NCI-H526 treated with DMSO at 0.1 percent for 48 hours (cell line): ENCODE measurements around the gene CEP250.
"Not testable (repeated sequence)": the region's sequence is repeated elsewhere in the genome, so short reads cannot be mapped to it uniquely, and the experiment has no call there.

Experiments
- DNase-seq: peaks from one replicate; lab custom pipeline; 2025; lab: John Stamatoyannopoulos, UW

Gene CEP250

GRCh38 chr20:35454881-35455609 is at the start of gene CEP250:
Gene CEP250, plus strand, starts transcription at chr20:35455598. Its CDS starts 6,770 bp downstream, at chr20:35462368.
- peak; percentile 99 for DNase-seq

GRCh38 chr20:35405775-35406174 is 49.6 kb upstream of the CEP250 start:
- no peak for DNase-seq

- DNase-seq = no peak
These were observed 47.1 kb upstream of the CEP250 start for GRCh38 chr20:35408270-35408669.

GRCh38 chr20:35409542-35409941 is 45.9 kb upstream of the CEP250 start:
- no peak for DNase-seq

GRCh38 chr20:35410613-35411012 is 44.8 kb upstream of the CEP250 start:
- no peak for DNase-seq

GRCh38 chr20:35421322-35421721 is 34.1 kb upstream of the CEP250 start:
- DNase-seq = no peak

GRCh38 chr20:35431621-35432429 is 23.6 kb upstream of the CEP250 start:
- no peak for DNase-seq

GRCh38 chr20:35432430-35432735 is 23.0 kb upstream of the CEP250 start:
- DNase-seq = no peak

GRCh38 chr20:35433337-35433736 is 22.1 kb upstream of the CEP250 start:
- no peak for DNase-seq

GRCh38 chr20:35434085-35435005 is 21.1 kb upstream of the CEP250 start:
- no peak for DNase-seq

GRCh38 chr20:35436177-35436573 is 19.2 kb upstream of the CEP250 start:
- DNase-seq = no peak

GRCh38 chr20:35437599-35437998 is 17.8 kb upstream of the CEP250 start:
- DNase-seq = no peak

- DNase-seq = no peak
These were observed 12.4 kb upstream of the CEP250 start for GRCh38 chr20:35443003-35443402.

- DNase-seq = no peak
These were observed 11.2 kb upstream of the CEP250 start for GRCh38 chr20:35444226-35444625.

GRCh38 chr20:35446356-35447078 is 8.9 kb upstream of the CEP250 start:
- DNase-seq = no peak

GRCh38 chr20:35447082-35447789 is 8.2 kb upstream of the CEP250 start:
- DNase-seq = peak; percentile 80

- DNase-seq = no peak
These were observed 6.5 kb upstream of the CEP250 start for GRCh38 chr20:35448788-35449373.

GRCh38 chr20:35449855-35450254 is 5.5 kb upstream of the CEP250 start:
- not testable (repeated sequence) for DNase-seq

GRCh38 chr20:35451295-35451694 is 4.1 kb upstream of the CEP250 start:
- DNase-seq = peak; percentile 86

GRCh38 chr20:35453647-35454046 is 1.8 kb upstream of the CEP250 start:
- no peak for DNase-seq

- not testable (repeated sequence) for DNase-seq
These were observed 1.3 kb downstream of the CEP250 start for GRCh38 chr20:35456700-35457099.
